Activated CD4-positive, alpha-beta T cell treated with anti-CD3 and anti-CD28 coated beads, Interleukin-2, amount 10 ng/mL, durations not matched to agents 24 days and 14 days (primary cell): ENCODE results near the gene SLC13A2. TPM values are rescaled to one million over a fixed set of nuclear protein-coding genes. Genes with fewer than 3 reads are reported as not detected.

Experiments
- DNase-seq: peaks from one replicate; pipeline ENCODE4 v3.0.0; 2022
- H3K27ac Mint-ChIP-seq: one replicate; pipeline ENCODE4 v1.8.0; 2022; ENCODE audit warnings: mild to moderate bottlenecking, mixed read lengths
- H3K27me3 Mint-ChIP-seq: one replicate; pipeline ENCODE4 v1.8.0; 2022; ENCODE audit warnings: mixed read lengths
- H3K36me3 Mint-ChIP-seq: one replicate; pipeline ENCODE4 v1.8.0; 2022; ENCODE audit warnings: low read depth, mild to moderate bottlenecking, mixed read lengths
- H3K4me1 Mint-ChIP-seq: one replicate; pipeline ENCODE4 v1.8.0; 2021; ENCODE audit warnings: mixed read lengths
- H3K4me3 Mint-ChIP-seq: one replicate; pipeline ENCODE4 v1.8.0; 2022; ENCODE audit warnings: mild to moderate bottlenecking, moderate library complexity, mixed read lengths
- H3K9me3 Mint-ChIP-seq: one replicate; pipeline ENCODE4 v1.8.0; 2021; ENCODE audit warnings: mixed read lengths
- intact Hi-C: fragments of 100-400 bp; cut with micrococcal nuclease; formaldehyde crosslinking; loops from one replicate; pipeline ENCODE4 v1.15.1; 2023
- total RNA-seq: library from RNA; stranded (reverse); gene quantifications from 2 replicates; pipeline ENCODE4 v1.2.3, GENCODE V29; 2022

SLC13A2 gene
- total RNA-seq, 1 donor from 2014 or later: not detected

DNA sequence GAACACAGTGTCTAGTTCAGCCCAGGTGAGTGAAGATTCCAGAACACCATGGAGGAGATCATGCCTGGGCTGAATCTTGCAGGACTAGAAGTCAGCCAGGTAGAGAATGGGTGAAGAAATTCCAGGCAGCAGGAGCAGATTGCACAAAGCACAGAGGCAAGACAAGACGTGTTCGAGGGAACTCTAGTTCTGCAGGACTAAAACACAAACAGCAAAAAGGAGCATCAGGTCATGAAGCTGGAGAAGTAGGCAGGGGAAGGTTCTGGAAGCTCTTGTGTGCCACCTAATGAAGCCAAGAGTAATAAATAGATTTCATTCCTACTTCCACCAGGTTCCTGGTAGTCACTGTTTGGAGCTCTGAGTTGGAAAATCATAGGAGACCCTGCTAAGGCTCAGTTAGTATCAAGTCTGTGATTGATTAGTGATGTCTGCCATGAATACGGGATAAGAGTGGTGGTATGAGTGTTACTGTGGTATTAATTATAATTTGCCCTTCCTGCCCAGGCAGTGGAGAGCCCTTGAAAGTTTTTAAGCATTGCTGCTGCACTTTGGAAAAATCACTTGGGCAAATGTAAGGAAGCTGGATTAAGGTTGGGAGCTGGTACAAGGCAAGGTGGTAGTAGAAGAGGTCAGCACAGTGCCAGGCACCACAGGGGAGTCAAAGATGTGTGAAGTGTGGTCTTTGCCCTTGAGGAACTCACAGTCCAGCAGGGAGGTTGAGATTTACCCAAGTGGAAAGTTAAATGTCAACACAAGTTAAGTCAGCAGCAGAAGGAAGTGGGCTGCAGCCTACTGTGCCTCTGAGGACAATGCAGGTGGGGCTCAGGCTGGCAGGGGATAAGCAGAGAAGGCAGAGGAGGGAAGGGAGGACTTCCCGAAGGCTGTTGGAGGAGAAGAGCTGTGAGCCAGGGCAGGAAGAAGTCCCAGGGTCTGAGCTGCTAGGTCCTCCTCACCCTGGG, 19.2 kb downstream of the SLC13A2 start:
- Mint-ChIP-seq H3K27me3 (peaks cover 8% of the 10 kb centered on the region), H3K4me3 (no peak overlapping the region), H3K9me3 (no peaks in the 10 kb centered on the region), H3K27ac (no peak overlapping the region), H3K4me1 (peaks cover 2% of the 10 kb centered on the region), H3K36me3 (no peaks in the 10 kb centered on the region)
- DNase-seq: no peak
- intact Hi-C loops: no loop called here

- no peak for DNase-seq
- no peak overlapping the region for H3K27ac Mint-ChIP-seq
- H3K9me3 Mint-ChIP-seq: no peaks in the 10 kb centered on the region
- intact Hi-C loops: no loop called here
- peaks cover 8% of the 10 kb centered on the region for H3K27me3 Mint-ChIP-seq
- no peaks in the 10 kb centered on the region for H3K36me3 Mint-ChIP-seq
- peaks cover 2% of the 10 kb centered on the region for H3K4me1 Mint-ChIP-seq
- H3K4me3 Mint-ChIP-seq: no peak overlapping the region
Measured at GRCh38 chr17:28493460-28493859, 20.0 kb downstream of the SLC13A2 start.

DNA sequence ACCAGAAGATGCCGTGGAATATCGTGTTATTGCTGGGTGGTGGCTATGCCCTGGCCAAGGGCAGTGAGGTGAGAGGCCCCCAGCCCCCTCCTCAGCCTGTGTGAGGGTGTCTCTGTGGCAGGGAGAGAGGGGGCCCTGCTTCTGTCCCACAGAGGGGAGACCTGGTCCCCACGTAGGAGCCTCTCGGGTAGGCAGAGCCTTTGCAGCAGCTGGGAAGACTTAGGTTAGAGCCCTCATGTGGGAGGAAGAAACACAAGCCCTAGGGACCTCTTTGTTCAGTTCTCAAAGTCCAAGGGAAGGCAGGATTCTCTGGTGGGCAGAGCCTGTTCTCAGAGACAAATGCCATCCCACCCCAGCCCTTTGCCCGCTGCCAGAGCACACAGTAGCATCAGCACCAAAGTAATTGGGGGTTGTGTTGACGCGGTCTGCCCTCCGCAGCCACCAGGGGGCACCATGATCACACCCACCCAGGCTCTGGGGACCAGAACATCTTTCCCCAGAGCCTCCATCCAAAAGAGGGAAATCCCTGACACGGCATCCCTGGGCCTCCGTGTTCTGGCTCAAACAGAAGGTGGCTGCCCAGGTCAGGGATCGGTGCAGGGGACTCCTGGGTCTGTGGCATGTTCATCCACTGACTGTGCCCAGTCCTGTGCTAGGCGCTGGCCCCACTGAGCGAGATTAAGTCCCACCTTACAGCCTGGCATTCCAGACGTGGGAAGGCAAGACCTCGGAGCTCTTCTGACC, 21.2 kb downstream of the SLC13A2 start:
- H3K9me3 Mint-ChIP-seq: no peaks in the 10 kb centered on the region
- peaks cover 8% of the 10 kb centered on the region for H3K27me3 Mint-ChIP-seq
- peak; percentile 93 for DNase-seq
- H3K36me3 Mint-ChIP-seq: no peaks in the 10 kb centered on the region
- H3K27ac Mint-ChIP-seq: no peak overlapping the region
- no peak overlapping the region for H3K4me3 Mint-ChIP-seq
- peaks cover 2% of the 10 kb centered on the region for H3K4me1 Mint-ChIP-seq
- intact Hi-C loops: loop anchor here (1.0 to 2.0 kb wide), 3 partner anchors 46 to 119 kb away; no protein-coding TSS in a partner anchor

DNA sequence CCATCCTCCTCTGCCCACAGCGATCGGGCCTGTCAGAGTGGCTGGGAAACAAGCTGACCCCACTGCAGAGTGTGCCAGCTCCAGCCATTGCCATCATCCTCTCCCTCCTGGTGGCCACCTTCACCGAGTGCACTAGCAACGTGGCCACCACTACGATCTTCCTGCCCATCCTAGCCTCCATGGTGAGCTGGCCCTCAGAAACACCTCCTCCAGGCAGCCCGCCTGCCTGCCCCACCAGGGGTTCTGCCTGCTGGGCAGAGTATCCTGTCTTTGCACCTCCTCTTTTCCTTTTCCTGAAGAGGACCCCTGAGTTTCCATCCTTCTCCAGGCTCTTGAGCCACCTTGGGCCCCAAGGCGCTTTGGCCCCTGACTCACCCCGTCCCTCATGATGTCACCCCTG, 22.2 kb downstream of the SLC13A2 start:
- DNase-seq: no peak
- H3K27me3 Mint-ChIP-seq: peaks cover 8% of the 10 kb centered on the region
- H3K9me3 Mint-ChIP-seq: no peaks in the 10 kb centered on the region
- no peak overlapping the region for H3K4me3 Mint-ChIP-seq
- no peaks in the 10 kb centered on the region for H3K36me3 Mint-ChIP-seq
- H3K4me1 Mint-ChIP-seq: peaks cover 2% of the 10 kb centered on the region
- H3K27ac Mint-ChIP-seq: no peak overlapping the region
- intact Hi-C loops: loop anchor here (2.0 kb wide), 1 partner anchor 53 kb away; no protein-coding TSS in a partner anchor

- Mint-ChIP-seq H3K36me3 (no peaks in the 10 kb centered on the region), H3K9me3 (no peaks in the 10 kb centered on the region)
- intact Hi-C loops: no loop called here
Measured at GRCh38 chr17:28497931-28498330, 24.5 kb downstream of the SLC13A2 start.

DNA sequence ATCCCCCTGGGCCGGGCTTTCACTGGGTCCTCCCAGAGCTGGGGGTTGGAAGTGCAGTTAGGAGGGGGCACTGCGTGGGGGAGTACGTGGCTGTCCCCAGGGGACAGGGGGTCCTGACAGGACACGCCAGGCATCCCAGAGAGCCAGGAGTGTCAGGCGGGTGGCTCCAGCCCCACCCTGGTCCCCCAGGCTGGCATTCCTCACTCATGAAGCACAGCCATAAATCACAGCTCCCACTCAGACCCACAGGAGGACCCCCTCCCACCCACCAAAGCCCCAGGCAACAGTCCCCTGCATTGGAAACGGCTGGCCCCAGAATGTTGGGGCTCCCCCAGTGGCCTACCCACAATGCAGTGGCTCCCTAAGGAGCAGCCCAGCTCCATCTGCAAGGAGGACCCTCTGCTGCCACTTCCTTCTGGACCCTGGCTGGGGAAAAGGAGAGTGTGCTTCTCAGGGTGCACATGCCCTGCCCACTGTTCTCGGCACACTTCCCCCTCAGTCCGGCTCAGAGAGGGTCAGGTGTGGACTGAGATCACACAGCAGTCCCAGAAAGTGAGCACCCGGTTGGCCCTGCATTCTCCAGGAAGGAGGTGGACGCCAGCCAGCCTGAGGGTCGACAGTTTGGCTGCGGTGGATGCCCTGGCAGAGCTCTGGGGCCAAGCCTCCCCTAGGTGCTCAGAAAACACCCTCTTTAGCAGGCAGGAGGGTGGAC, 25.4 kb downstream of the SLC13A2 start:
- Mint-ChIP-seq H3K27ac (no peak overlapping the region), H3K36me3 (no peaks in the 10 kb centered on the region), H3K4me3 (no peak overlapping the region), H3K9me3 (no peaks in the 10 kb centered on the region), H3K27me3 (no peaks in the 10 kb centered on the region), H3K4me1 (peaks cover 2% of the 10 kb centered on the region)
- intact Hi-C loops: no loop called here
- no peak for DNase-seq

More at GRCh38 chr17:28497931-28498330, 24.5 kb downstream of the SLC13A2 start:
- H3K27me3 Mint-ChIP-seq: peaks cover 2% of the 10 kb centered on the region
- DNase-seq: no peak
- no peak overlapping the region for H3K27ac Mint-ChIP-seq
- H3K4me1 Mint-ChIP-seq: peaks cover 2% of the 10 kb centered on the region
- H3K4me3 Mint-ChIP-seq: no peak overlapping the region

GRCh38 chr17:28499364-28499664, 25.9 kb downstream of the SLC13A2 start:
- no peak for DNase-seq
- no peaks in the 10 kb centered on the region for H3K36me3 Mint-ChIP-seq
- no peaks in the 10 kb centered on the region for H3K9me3 Mint-ChIP-seq
- no peak overlapping the region for H3K4me3 Mint-ChIP-seq
- peaks cover 3% of the 10 kb centered on the region for H3K27me3 Mint-ChIP-seq
- intact Hi-C loops: no loop called here
- peaks cover 2% of the 10 kb centered on the region for H3K4me1 Mint-ChIP-seq
- no peak overlapping the region for H3K27ac Mint-ChIP-seq

DNA sequence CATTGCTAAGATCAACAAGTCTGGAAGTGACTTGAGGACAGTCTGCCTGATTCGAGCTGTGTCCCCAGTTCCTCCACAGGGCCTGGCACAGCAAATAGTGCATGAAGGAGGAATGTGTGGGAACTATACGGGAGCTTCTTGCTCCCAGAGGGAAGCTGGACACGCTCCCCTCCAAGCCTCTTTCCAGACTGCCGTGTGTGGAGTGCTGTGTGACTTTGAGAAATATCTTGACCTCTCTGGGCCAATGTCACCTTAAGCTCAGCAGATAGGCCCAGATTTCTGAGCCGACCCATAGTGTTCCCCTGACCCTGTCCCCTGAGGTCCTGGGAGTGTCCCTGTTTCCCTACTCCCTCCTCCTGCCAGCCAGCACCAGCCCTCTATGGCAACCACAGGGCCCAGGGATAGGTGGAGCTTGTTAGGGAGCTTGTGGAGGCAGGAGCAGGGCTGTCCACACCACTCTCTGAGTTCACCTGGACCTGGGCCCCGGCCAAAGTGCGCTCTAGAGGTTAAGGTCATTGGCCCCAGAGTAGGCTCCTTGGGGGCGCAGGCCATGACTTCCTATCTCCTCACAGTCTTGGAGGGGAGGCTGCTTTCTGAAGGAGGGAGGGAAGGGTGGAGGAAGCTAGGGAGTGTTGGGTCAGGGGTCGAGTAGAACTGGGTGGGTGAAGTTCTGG, 26.4 kb downstream of the SLC13A2 start:
- no peak overlapping the region for H3K4me3 Mint-ChIP-seq
- intact Hi-C loops: no loop called here
- H3K36me3 Mint-ChIP-seq: no peaks in the 10 kb centered on the region
- DNase-seq: no peak
- no peaks in the 10 kb centered on the region for H3K9me3 Mint-ChIP-seq
- no peak overlapping the region for H3K27ac Mint-ChIP-seq
- H3K4me1 Mint-ChIP-seq: peaks cover under 1% of the 10 kb centered on the region
- H3K27me3 Mint-ChIP-seq: peaks cover 5% of the 10 kb centered on the region

GRCh38 chr17:28500712-28501379, 27.4 kb downstream of the SLC13A2 start:
- intact Hi-C loops: no loop called here
- no peak overlapping the region for H3K4me3 Mint-ChIP-seq

GRCh38 chr17:28501421-28502284, 28.2 kb downstream of the SLC13A2 start:
- H3K36me3 Mint-ChIP-seq: no peaks in the 10 kb centered on the region
- no peaks in the 10 kb centered on the region for H3K4me1 Mint-ChIP-seq
- no peak overlapping the region for H3K27ac Mint-ChIP-seq
- peaks cover 7% of the 10 kb centered on the region for H3K27me3 Mint-ChIP-seq
- no peak for DNase-seq
- intact Hi-C loops: no loop called here
- no peaks in the 10 kb centered on the region for H3K9me3 Mint-ChIP-seq
- H3K4me3 Mint-ChIP-seq: no peak overlapping the region

More at GRCh38 chr17:28500712-28501379, 27.4 kb downstream of the SLC13A2 start:
- Mint-ChIP-seq H3K27ac (no peak overlapping the region), H3K4me1 (no peaks in the 10 kb centered on the region), H3K9me3 (no peaks in the 10 kb centered on the region), H3K36me3 (no peaks in the 10 kb centered on the region), H3K27me3 (peaks cover 7% of the 10 kb centered on the region)
- no peak for DNase-seq

GRCh38 chr17:28503420-28503819, 30.0 kb downstream of the SLC13A2 start:
- Mint-ChIP-seq H3K27ac (no peak overlapping the region), H3K27me3 (peaks cover 7% of the 10 kb centered on the region), H3K9me3 (no peaks in the 10 kb centered on the region), H3K4me3 (no peak overlapping the region), H3K36me3 (no peaks in the 10 kb centered on the region), H3K4me1 (no peaks in the 10 kb centered on the region)
- intact Hi-C loops: no loop called here
- DNase-seq: no peak

- Mint-ChIP-seq H3K9me3 (no peaks in the 10 kb centered on the region), H3K27me3 (peaks cover 11% of the 10 kb centered on the region), H3K36me3 (no peaks in the 10 kb centered on the region), H3K27ac (no peak within 1 kb of the TSS), H3K4me3 (no peak within 1 kb of the TSS), H3K4me1 (no peaks in the 10 kb centered on the region)
- no peak for DNase-seq
- intact Hi-C loops: no loop called here
Measured at GRCh38 chr17:28505986-28506665, 32.7 kb downstream of the SLC13A2 start, which contains the start of gene FOXN1. Gene FOXN1 (plus strand): TSS chr17:28506348. CDS start chr17:28523970, 17,622 bp downstream.
